K562 (cell line): Measurements from ENCODE around the gene PPEF2. TPM values are rescaled to one million over a fixed set of nuclear protein-coding genes. Genes with fewer than 3 reads are reported as not detected.

Experiments
- CBFA2T2 ChIP-seq: fragments of 450-650 bp; conservative IDR thresholded peaks from 2 replicates; pipeline ENCODE4 v1.6.1; 2017; ENCODE audit warnings: mild to moderate bottlenecking
- CREB1 ChIP-seq, 2 experiments: sonication (generic) in 1 of 2; formaldehyde crosslinking in 1 of 2; IDR thresholded peaks; 2 replicates each; pipeline versions ENCODE4 v1.6.1 to v1.8.0; 2012 to 2022; ENCODE audit warnings: inconsistent platforms in 1 of 2, mild to moderate bottlenecking in 1 of 2, missing genetic modification reagents in 1 of 2, moderate library complexity in 1 of 2
- CTBP1 ChIP-seq: fragments of 450-650 bp; IDR thresholded peaks from 2 replicates; pipeline ENCODE4 v1.6.1; 2016; ENCODE audit warnings: borderline replicate concordance
- ETS2 ChIP-seq: IDR thresholded peaks from 2 replicates; pipeline ENCODE4 v1.6.1; 2016; ENCODE audit warnings: borderline replicate concordance, missing genetic modification characterization, mild to moderate bottlenecking, moderate library complexity, missing compliant biosample characterization; ENCODE audit not compliant: poor library complexity, severe bottlenecking
- FOXJ3 ChIP-seq: sonication (generic); formaldehyde crosslinking; IDR thresholded peaks from 2 replicates; pipeline ENCODE4 v1.4.0; 2020; ENCODE audit warnings: mild to moderate bottlenecking, missing genetic modification reagents
- GATA2 ChIP-seq: sonication (generic); formaldehyde crosslinking; IDR thresholded peaks from 2 replicates; pipeline ENCODE4 v1.4.0; 2020; ENCODE audit warnings: mild to moderate bottlenecking, missing genetic modification reagents
- MIER1 ChIP-seq: fragments of 450-650 bp; IDR thresholded peaks from 2 replicates; pipeline ENCODE4 v1.6.1; 2016; ENCODE audit warnings: antibody characterized with exemption, mild to moderate bottlenecking, low read depth
- PCBP2 ChIP-seq: fragments of 200-400 bp; formaldehyde crosslinking; IDR thresholded peaks from 2 replicates; pipeline ENCODE4 v1.6.1; 2018; ENCODE audit warnings: low read length, low read depth, mild to moderate bottlenecking, moderate library complexity; ENCODE audit not compliant: poor library complexity, severe bottlenecking
- SMARCC2 ChIP-seq: fragments of 450-650 bp; IDR thresholded peaks from 2 replicates; pipeline ENCODE4 v1.6.1; 2017; ENCODE audit warnings: antibody characterized with exemption, moderate library complexity, mild to moderate bottlenecking, low read depth
- SREBF2 ChIP-seq: sonication (generic); formaldehyde crosslinking; IDR thresholded peaks from 2 replicates; pipeline ENCODE4 v1.4.0; 2020; ENCODE audit warnings: mild to moderate bottlenecking, missing genetic modification reagents
- TRIM24 ChIP-seq, 2 experiments: fragments of 450-650 bp; IDR thresholded peaks; 2 replicates each; pipeline ENCODE4 v1.6.1; 2016
- TSC22D4 ChIP-seq: fragments of 450-650 bp; IDR thresholded peaks from 2 replicates; pipeline ENCODE4 v1.6.1; 2016; ENCODE audit warnings: missing genetic modification characterization, missing biosample characterization, control low read depth
- ZNF12 ChIP-seq: sonication (generic); formaldehyde crosslinking; IDR thresholded peaks from 2 replicates; pipeline ENCODE4 v1.4.0; 2020; ENCODE audit warnings: mild to moderate bottlenecking, missing genetic modification reagents
- ZNF165 ChIP-seq: fragments of 250-450 bp; sonication (Bioruptor Pico); IDR thresholded peaks from 2 replicates; pipeline ENCODE4 v1.4.0; 2020; ENCODE audit warnings: borderline replicate concordance
- ZNF174 ChIP-seq: fragments of 250-450 bp; sonication (Bioruptor Pico); IDR thresholded peaks from 2 replicates; pipeline ENCODE4 v1.4.0; 2020; ENCODE audit warnings: mild to moderate bottlenecking
- ZNF583 ChIP-seq: fragments of 250-450 bp; sonication (Bioruptor Pico); IDR thresholded peaks from 2 replicates; pipeline ENCODE4 v1.4.0; 2020
- ZNF778 ChIP-seq: fragments of 450-650 bp; formaldehyde crosslinking; IDR thresholded peaks from 2 replicates; pipeline ENCODE4 v1.4.0; 2020; ENCODE audit warnings: mild to moderate bottlenecking, moderate library complexity
- polyA plus RNA-seq, 8 experiments: library from polyadenylated mRNA; depleted of rRNA in 4 of 8; stranded (reverse) in 5 of 8; unstranded in 3 of 8; fragments of >200 nt; fragmentation: Nextera tagmentation in 2 of 8; fragmentation: Illumina TruSeq in 1 of 8; extraction: Ambion mirVana in 2 of 8; extraction: Trizol in 1 of 8; gene quantifications; 2 replicates each; pipeline versions ENCODE4 v1.2.1 to v1.2.3, GENCODE V29; 2011 to 2014; ENCODE audit warnings: inconsistent platforms in 1 of 8, missing spikeins in 1 of 8
- total RNA-seq, 7 experiments: library from RNA; depleted of rRNA in 6 of 7; stranded (reverse); fragments of >200 nt in 6 of 7; fragmentation: Illumina TruSeq in 2 of 7; extraction: Trizol in 2 of 7; gene quantifications; 2 replicates each; pipeline versions ENCODE4 v1.2.1 to v1.2.3, GENCODE V29; 2011 to 2021; ENCODE audit warnings: low replicate concordance in 1 of 7
- TF ChIP-seq, protein P1 (sequence below): fragments of 450-650 bp; IDR thresholded peaks from 2 replicates; pipeline ENCODE4 v1.6.1; 2016; ENCODE audit warnings: low read depth
- TF ChIP-seq, protein P2 (sequence below): sonication (generic); formaldehyde crosslinking; IDR thresholded peaks from 2 replicates; pipeline ENCODE4 v1.8.0; 2022; ENCODE audit warnings: missing genetic modification reagents, mild to moderate bottlenecking, moderate library complexity, borderline replicate concordance
- TF ChIP-seq, protein P3 (sequence below): IDR thresholded peaks from 3 replicates; pipeline ENCODE4 v1.6.1; 2011; ENCODE audit warnings: borderline replicate concordance, mild to moderate bottlenecking; ENCODE audit not compliant: insufficient read length, insufficient read depth

The PPEF2 gene
- total and polyA plus RNA-seq, 9 of the 15 experiments (the other 6 are each of a cell fraction or from before 2014, with no cell fraction given) = not detected

DNA sequence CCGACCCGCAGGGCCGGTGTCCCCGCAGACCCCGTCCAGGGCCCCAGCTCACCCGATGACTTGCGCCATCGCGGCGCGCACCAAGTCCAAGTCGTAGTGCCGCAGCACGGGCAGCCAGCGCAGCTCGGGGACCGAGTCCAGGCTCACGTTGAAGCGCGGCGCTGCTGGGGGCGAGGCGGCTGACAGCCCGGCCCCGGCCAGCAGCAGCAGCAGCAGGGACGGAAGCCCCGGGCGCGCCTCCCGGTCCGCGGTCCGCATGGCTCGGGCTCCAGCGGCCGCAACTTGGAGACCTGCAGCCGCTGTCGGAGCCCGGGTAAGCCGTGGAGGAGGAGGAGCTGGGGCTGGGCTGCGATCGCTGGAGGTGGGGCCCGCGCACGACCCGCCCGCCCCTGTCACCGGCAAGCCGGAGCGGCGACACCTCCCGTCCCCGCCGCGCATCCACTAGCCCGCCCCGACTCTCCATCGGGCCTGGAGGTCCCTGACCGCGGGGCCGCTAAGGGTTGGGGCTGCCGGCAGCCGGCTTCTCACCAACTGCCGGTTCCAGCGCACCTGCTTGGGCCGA lies 38.5 kb upstream of the PPEF2 start, which contains the start of gene NAAA (continued):
- TF ChIP-seq, protein P1, sequence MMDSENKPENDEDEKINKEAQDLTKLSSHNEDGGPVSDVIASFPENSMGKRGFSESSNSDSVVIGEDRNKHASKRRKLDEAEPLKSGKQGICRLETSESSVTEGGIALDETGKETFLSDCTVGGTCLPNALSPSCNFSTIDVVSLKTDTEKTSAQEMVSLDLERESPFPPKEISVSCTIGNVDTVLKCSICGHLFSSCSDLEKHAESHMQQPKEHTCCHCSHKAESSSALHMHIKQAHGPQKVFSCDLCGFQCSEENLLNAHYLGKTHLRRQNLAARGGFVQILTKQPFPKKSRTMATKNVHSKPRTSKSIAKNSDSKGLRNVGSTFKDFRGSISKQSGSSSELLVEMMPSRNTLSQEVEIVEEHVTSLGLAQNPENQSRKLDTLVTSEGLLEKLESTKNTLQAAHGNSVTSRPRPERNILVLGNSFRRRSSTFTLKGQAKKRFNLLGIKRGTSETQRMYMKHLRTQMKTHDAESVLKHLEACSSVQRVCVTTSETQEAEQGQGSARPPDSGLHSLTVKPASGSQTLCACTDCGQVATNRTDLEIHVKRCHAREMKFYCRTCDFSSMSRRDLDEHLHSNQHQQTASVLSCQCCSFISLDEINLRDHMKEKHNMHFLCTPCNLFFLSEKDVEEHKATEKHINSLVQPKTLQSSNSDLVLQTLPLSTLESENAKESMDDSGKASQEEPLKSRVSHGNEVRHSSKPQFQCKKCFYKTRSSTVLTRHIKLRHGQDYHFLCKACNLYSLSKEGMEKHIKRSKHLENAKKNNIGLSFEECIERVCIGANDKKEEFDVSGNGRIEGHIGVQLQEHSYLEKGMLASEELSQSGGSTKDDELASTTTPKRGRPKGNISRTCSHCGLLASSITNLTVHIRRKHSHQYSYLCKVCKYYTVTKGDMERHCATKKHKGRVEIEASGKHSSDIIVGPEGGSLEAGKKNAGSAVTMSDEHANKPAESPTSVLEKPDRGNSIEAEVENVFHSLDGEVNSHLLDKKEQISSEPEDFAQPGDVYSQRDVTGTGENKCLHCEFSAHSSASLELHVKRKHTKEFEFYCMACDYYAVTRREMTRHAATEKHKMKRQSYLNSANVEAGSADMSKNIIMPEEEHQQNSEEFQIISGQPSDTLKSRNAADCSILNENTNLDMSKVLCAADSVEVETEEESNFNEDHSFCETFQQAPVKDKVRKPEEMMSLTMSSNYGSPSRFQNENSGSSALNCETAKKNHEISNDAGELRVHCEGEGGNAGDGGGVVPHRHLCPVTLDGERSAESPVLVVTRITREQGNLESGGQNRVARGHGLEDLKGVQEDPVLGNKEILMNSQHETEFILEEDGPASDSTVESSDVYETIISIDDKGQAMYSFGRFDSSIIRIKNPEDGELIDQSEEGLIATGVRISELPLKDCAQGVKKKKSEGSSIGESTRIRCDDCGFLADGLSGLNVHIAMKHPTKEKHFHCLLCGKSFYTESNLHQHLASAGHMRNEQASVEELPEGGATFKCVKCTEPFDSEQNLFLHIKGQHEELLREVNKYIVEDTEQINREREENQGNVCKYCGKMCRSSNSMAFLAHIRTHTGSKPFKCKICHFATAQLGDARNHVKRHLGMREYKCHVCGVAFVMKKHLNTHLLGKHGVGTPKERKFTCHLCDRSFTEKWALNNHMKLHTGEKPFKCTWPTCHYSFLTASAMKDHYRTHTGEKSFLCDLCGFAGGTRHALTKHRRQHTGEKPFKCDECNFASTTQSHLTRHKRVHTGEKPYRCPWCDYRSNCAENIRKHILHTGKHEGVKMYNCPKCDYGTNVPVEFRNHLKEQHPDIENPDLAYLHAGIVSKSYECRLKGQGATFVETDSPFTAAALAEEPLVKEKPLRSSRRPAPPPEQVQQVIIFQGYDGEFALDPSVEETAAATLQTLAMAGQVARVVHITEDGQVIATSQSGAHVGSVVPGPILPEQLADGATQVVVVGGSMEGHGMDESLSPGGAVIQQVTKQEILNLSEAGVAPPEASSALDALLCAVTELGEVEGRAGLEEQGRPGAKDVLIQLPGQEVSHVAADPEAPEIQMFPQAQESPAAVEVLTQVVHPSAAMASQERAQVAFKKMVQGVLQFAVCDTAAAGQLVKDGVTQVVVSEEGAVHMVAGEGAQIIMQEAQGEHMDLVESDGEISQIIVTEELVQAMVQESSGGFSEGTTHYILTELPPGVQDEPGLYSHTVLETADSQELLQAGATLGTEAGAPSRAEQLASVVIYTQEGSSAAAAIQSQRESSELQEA = no peak
- TF ChIP-seq ETS2 (no peak), ZNF174 (no peak), GATA2 (CRISPR knock-in tag) (no peak), ZNF165 (CRISPR knock-in tag) (no peak), FOXJ3 (CRISPR knock-in tag) (no peak), CTBP1 (peak; percentile 64; the same call in 1 of the 2 replicates), TRIM24 (IDR thresholded peaks at IDR 0.05) (0 out of 4 replicates have a peak, but pooled peaks of 1 of the 2 experiments have one; percentile 8), ZNF778 (no peak), MIER1 (no peak), CBFA2T2 (no peak), SREBF2 (CRISPR knock-in tag) (no peak), SMARCC2 (no peak), ZNF583 (CRISPR knock-in tag) (no peak), PCBP2 (no peak), TSC22D4 (no peak), ZNF12 (CRISPR knock-in tag) (no peak), CREB1 (IDR thresholded peaks at IDR 0.05) (no peak), CREB1 (CRISPR knock-in tag; IDR thresholded peaks at IDR 0.05) (no peak)
- TF ChIP-seq, protein P2, sequence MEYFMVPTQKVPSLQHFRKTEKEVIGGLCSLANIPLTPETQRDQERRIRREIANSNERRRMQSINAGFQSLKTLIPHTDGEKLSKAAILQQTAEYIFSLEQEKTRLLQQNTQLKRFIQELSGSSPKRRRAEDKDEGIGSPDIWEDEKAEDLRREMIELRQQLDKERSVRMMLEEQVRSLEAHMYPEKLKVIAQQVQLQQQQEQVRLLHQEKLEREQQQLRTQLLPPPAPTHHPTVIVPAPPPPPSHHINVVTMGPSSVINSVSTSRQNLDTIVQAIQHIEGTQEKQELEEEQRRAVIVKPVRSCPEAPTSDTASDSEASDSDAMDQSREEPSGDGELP = no peak
- TF ChIP-seq, protein P3, sequence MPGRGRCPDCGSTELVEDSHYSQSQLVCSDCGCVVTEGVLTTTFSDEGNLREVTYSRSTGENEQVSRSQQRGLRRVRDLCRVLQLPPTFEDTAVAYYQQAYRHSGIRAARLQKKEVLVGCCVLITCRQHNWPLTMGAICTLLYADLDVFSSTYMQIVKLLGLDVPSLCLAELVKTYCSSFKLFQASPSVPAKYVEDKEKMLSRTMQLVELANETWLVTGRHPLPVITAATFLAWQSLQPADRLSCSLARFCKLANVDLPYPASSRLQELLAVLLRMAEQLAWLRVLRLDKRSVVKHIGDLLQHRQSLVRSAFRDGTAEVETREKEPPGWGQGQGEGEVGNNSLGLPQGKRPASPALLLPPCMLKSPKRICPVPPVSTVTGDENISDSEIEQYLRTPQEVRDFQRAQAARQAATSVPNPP = no peak
